ENCODE measurements around the gene NOXA1. TPM values are rescaled to one million over a fixed set of nuclear protein-coding genes. Genes with fewer than 3 reads are reported as not detected.
A peak's percentile ranks its signal among the peaks of the same experiment; 100 is the strongest.

NOXA1 gene
- total RNA-seq, 1 experiment from 2014 or later, result 0.28 TPM

GRCh38 chr9:137429974-137430722, 7.0 kb downstream of the NOXA1 start:
- no peaks in the 10 kb centered on the region for H3K9me3 ChIP-seq (ENCODE audit: low read depth, low read length, poor library complexity, severe bottlenecking)
- H3K27me3 ChIP-seq (replicated peaks; ENCODE audit: insufficient read depth, low read depth, low read length, poor library complexity), result no peaks in the 10 kb centered on the region
- peak; percentile 44 for DNase-seq (ENCODE audit: low spot score)
- no TSS peak for BruUV-seq (replicated peaks)
- H3K27ac ChIP-seq (ENCODE audit: low read depth, low read length, poor library complexity, severe bottlenecking), result no peak overlapping the region
- no peaks in the 10 kb centered on the region for H3K4me1 ChIP-seq (ENCODE audit: insufficient read depth, low read length, poor library complexity, severe bottlenecking)
- no peak for TF ChIP-seq EZH2 (IDR thresholded peaks at IDR 0.05; ENCODE audit: borderline replicate concordance, low read depth, low read length, poor library complexity, severe bottlenecking)
- no peak for TF ChIP-seq CTCF (conservative IDR thresholded peaks at IDR 0.05; ENCODE audit: low read depth, low read length)
- H3K4me3 ChIP-seq (ENCODE audit: low read depth, low read length, poor library complexity, severe bottlenecking), result peak overlapping the region; percentile 31
- H3K36me3 ChIP-seq (ENCODE audit: insufficient read depth, low read length, poor library complexity, severe bottlenecking), result no peaks in the 10 kb centered on the region
- intact Hi-C loops (cut with micrococcal nuclease; ENCODE audit: unreplicated experiment), result no loop called here
- ChIA-PET POLR2A (ENCODE audit: low non-redundant PET) (interaction anchor here (0.5 kb wide), 1 partner anchor 340 kb away, joined by 3 read pairs; no protein-coding TSS in a partner anchor), CTCF (no interaction called here)

- Histone ChIP-seq H3K27ac (ENCODE audit: low read depth, low read length, poor library complexity, severe bottlenecking) (no peak overlapping the region), H3K27me3 (replicated peaks; ENCODE audit: insufficient read depth, low read depth, low read length, poor library complexity) (no peaks in the 10 kb centered on the region), H3K9me3 (ENCODE audit: low read depth, low read length, poor library complexity, severe bottlenecking) (no peaks in the 10 kb centered on the region), H3K36me3 (ENCODE audit: insufficient read depth, low read length, poor library complexity, severe bottlenecking) (no peaks in the 10 kb centered on the region), H3K4me3 (ENCODE audit: low read depth, low read length, poor library complexity, severe bottlenecking) (no peak overlapping the region), H3K4me1 (ENCODE audit: insufficient read depth, low read length, poor library complexity, severe bottlenecking) (no peaks in the 10 kb centered on the region)
- ChIA-PET CTCF (no interaction called here), POLR2A (ENCODE audit: low non-redundant PET) (no interaction called here)
- TF ChIP-seq CTCF (conservative IDR thresholded peaks at IDR 0.05; ENCODE audit: low read depth, low read length), result no peak
- TF ChIP-seq EZH2 (IDR thresholded peaks at IDR 0.05; ENCODE audit: borderline replicate concordance, low read depth, low read length, poor library complexity, severe bottlenecking), result no peak
- no TSS peak for BruUV-seq (replicated peaks)
- no peak for DNase-seq (ENCODE audit: low spot score)
- intact Hi-C loops (cut with micrococcal nuclease; ENCODE audit: unreplicated experiment), result no loop called here
Measured at GRCh38 chr9:137430723-137431415, 7.7 kb downstream of the NOXA1 start.

GRCh38 chr9:137431416-137431931, 8.3 kb downstream of the NOXA1 start:
- DNase-seq (ENCODE audit: low spot score), result no peak
- Histone ChIP-seq H3K27me3 (replicated peaks; ENCODE audit: insufficient read depth, low read depth, low read length, poor library complexity) (no peaks in the 10 kb centered on the region), H3K9me3 (ENCODE audit: low read depth, low read length, poor library complexity, severe bottlenecking) (no peaks in the 10 kb centered on the region), H3K4me1 (ENCODE audit: insufficient read depth, low read length, poor library complexity, severe bottlenecking) (no peaks in the 10 kb centered on the region), H3K36me3 (ENCODE audit: insufficient read depth, low read length, poor library complexity, severe bottlenecking) (no peaks in the 10 kb centered on the region), H3K27ac (ENCODE audit: low read depth, low read length, poor library complexity, severe bottlenecking) (no peak overlapping the region), H3K4me3 (ENCODE audit: low read depth, low read length, poor library complexity, severe bottlenecking) (no peak overlapping the region)
- intact Hi-C loops (cut with micrococcal nuclease; ENCODE audit: unreplicated experiment), result no loop called here
- TF ChIP-seq EZH2 (IDR thresholded peaks at IDR 0.05; ENCODE audit: borderline replicate concordance, low read depth, low read length, poor library complexity, severe bottlenecking) (no peak), CTCF (conservative IDR thresholded peaks at IDR 0.05; ENCODE audit: low read depth, low read length) (no peak)
- no TSS peak for BruUV-seq (replicated peaks)
- ChIA-PET CTCF (no interaction called here), POLR2A (ENCODE audit: low non-redundant PET) (no interaction called here)
